SJCRH30 (cell line): Measurements from ENCODE around the gene HEATR1. TPM values are rescaled to one million over a fixed set of nuclear protein-coding genes. Genes with fewer than 3 reads are reported as not detected.

Experiments
- total RNA-seq: library from RNA; depleted of rRNA; stranded (reverse); fragments of >200 nt; shearing (Covaris generic); gene quantifications from 2 replicates; pipeline ENCODE4 v1.2.3, GENCODE V29; 2014; rRNA removed

Gene HEATR1
- total RNA-seq, 1 experiment from 2014 or later = 55.1 TPM

Other genes starting within 250 kb of the HEATR1 start
- gene EDARADD, start 210.2 kb downstream of the HEATR1 start, total RNA-seq = 3.8 and 4.3 TPM in 2 replicates
- gene LGALS8, start 80.5 kb downstream of the HEATR1 start, total RNA-seq = 13.3 and 15.0 TPM in 2 replicates
- gene ACTN2, start 82.0 kb upstream of the HEATR1 start, total RNA-seq = 2.0 and 3.0 TPM in 2 replicates
- 32.1 and 35.4 TPM in 2 replicates for gene MTR, start 190.8 kb upstream of the HEATR1 start, total RNA-seq